Epithelial cell of proximal tubule (primary cell): ENCODE data around the gene FNDC3B. TPM values are rescaled to one million over a fixed set of nuclear protein-coding genes. Genes with fewer than 3 reads are reported as not detected.

Source experiments
- DNase-seq: peaks from one replicate; pipeline ENCODE4 v3.0.0-alpha.2; 2011; ENCODE audit warnings: low read depth
- H3K4me3 ChIP-seq: 2 replicates; pipeline ENCODE4 v1.5.1; 2011; ENCODE audit warnings: low read depth, mild to moderate bottlenecking, low read length
- CTCF ChIP-seq: conservative IDR thresholded peaks from 2 replicates; pipeline ENCODE4 v1.5.1; 2012; ENCODE audit warnings: low read depth, mild to moderate bottlenecking, low read length
- total RNA-seq: library from RNA; depleted of rRNA; stranded (reverse); fragments of >200 nt; gene quantifications from 2 replicates; pipeline ENCODE4 v1.2.3, GENCODE V29; 2015

The FNDC3B gene
- total RNA-seq, 1 donor from 2014 or later, result 37.3 TPM

DNA sequence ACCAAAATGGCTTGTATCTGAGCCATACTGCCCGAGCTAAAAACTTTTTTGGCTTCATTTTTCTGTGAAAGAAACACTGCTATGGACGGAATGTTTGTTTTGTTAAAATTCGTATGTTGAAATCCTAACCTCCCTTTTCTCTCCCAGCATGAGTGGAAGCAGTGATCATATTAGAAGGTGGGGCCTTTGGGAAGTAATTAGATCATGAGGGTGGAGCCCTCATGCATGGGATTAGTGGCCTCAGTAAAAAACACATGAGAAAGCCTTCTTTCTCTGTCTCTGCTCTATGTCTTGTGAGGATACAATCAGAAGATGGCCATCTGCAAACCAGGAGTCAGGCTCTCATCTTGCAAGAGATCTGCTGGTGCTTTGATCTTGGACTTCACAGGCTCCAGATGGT is 7.4 kb upstream of the FNDC3B start:
- H3K4me3 ChIP-seq, result no peak overlapping the region
- no peak for TF ChIP-seq CTCF
- no peak for DNase-seq

DNA sequence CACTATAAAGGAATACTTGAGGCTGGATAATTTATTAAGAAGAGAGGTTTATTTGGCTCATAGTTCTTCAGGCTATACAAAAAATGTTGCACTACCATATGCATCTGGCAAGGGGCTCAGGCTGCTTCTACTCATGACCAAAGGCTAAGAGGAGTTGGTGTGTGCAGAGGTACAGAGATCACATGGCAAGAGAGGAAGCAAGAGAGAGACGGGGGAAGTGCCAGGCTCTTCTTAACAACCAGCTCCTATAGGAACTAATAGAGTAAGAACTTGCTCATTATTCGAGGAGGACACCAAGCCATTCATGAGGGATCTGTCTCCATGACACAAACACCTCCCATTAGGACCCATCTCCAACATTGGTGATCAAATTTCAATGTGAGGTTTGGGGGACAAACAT is 6.0 kb upstream of the FNDC3B start:
- DNase-seq, result no peak
- TF ChIP-seq CTCF, result no peak
- no peak overlapping the region for H3K4me3 ChIP-seq

GRCh38 chr3:172034786-172035685 is 4.3 kb upstream of the FNDC3B start:
- TF ChIP-seq CTCF, result peak; percentile 61
- no peak overlapping the region for H3K4me3 ChIP-seq
- DNase-seq, result no peak

- no peak for TF ChIP-seq CTCF
- DNase-seq, result no peak
These were observed 2.7 kb upstream of the FNDC3B start for GRCh38 chr3:172036541-172037215.

DNA sequence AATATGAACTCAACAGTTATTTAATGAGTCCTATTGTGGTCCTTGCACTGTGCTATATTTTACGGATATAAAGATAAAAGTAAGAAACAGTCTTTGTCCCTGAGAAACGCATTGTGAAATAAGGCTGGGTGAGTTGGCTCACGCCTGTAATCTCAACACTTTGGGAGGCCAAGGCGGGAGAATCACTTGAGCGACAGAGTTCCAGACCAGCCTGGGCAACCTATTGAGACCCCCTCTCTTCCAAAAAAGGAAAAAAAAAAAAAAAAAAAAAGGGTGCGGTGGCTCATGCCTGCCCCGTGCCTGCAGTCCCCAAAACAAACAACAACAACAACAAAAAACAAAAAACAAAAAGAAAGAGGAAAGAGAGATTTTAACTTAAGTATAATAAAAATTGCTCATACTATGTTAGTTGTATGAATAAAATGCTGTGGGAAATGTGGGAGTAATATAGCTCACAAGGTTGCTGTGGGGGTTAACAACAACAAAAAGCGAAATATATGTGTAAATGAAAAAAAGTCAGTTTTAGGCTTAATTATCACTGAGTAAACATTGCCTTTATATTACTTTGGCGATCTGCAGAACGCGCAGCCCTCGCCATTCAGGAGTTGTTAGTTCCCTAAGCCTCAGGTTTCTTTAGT is 461 bp upstream of the FNDC3B start:
- no peak for TF ChIP-seq CTCF
- DNase-seq, result no peak
- H3K4me3 ChIP-seq, result peak overlapping the region; percentile 96

More at GRCh38 chr3:172036541-172037215, 2.7 kb upstream of the FNDC3B start:
- H3K4me3 ChIP-seq, result no peak overlapping the region

DNA sequence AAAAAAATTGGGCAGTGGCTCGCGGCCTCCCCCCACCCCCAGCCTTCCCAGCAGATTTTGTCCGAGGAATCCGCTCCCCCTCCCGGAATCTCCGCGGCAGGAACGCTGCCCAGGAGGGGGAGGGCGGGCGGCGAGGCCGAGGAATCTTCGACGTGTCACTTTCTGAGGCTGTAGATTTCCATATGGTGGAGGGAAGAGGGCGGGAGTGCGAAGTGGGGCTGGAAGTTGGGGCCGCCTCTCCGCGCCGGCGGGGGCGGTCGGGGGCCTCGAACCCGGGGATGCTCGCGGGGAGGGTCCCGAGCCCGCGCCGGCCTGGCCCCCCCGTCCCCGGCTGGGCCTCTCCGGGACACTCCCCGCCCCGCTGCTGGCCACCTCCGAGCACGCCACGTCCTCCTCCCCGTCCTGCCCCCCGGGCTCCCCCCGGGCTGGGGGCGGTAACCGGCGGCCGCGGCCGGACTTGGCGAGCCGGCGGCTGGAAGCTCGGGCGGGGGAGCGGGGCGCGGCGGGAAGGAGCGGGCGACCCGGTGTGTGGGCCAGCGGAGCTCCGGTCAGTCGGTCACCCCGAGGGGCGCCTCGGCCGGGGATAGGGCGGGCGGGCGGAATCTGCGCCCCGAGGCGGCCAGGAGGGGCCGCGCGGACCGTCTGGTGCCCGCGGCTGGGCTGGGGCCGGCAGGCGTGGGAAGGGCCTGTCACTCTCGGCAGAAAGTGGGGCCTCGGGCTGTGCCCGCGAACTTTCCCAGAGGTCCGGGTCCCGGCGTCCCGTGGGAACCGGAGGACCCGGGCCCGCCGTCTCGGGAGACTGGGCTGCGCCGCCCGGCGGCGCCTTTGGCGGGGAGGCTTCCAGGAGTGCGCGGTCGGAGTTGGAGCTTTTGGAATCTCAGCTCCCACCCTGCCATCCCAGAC is 951 bp downstream of the FNDC3B start:
- H3K4me3 ChIP-seq, result peak overlapping the region; percentile 96
- no peak for DNase-seq
- peak; percentile 33 for TF ChIP-seq CTCF
